H7 (cell line): ENCODE results near the gene CLIP1. TPM values are rescaled to one million over a fixed set of nuclear protein-coding genes. Genes with fewer than 3 reads are reported as not detected.

Source experiments
- DNase-seq: peaks from one replicate; pipeline ENCODE4 v3.0.0; 2012
- H3K27me3 ChIP-seq: 2 replicates; pipeline ENCODE4 v1.6.0; 2011; ENCODE audit warnings: mild to moderate bottlenecking, low read length; ENCODE audit not compliant: control insufficient read depth, insufficient read depth
- H3K36me3 ChIP-seq: replicated peaks from 2 replicates; pipeline ENCODE4 v1.5.1; 2011; ENCODE audit warnings: low read length; ENCODE audit not compliant: control insufficient read depth, insufficient read depth
- H3K4me3 ChIP-seq: 2 replicates; pipeline ENCODE4 v1.5.1; 2011; ENCODE audit warnings: low read depth, mild to moderate bottlenecking, control low read depth, low read length, moderate library complexity; ENCODE audit not compliant: insufficient read depth
- total RNA-seq: library from RNA; depleted of rRNA; stranded (reverse); fragments of >200 nt; shearing (Covaris generic); gene quantifications from 2 replicates; pipeline ENCODE4 v1.2.3, GENCODE V29; 2014; rRNA removed

Gene CLIP1
- total RNA-seq, 1 experiment from 2014 or later, result 21.7 TPM

DNA sequence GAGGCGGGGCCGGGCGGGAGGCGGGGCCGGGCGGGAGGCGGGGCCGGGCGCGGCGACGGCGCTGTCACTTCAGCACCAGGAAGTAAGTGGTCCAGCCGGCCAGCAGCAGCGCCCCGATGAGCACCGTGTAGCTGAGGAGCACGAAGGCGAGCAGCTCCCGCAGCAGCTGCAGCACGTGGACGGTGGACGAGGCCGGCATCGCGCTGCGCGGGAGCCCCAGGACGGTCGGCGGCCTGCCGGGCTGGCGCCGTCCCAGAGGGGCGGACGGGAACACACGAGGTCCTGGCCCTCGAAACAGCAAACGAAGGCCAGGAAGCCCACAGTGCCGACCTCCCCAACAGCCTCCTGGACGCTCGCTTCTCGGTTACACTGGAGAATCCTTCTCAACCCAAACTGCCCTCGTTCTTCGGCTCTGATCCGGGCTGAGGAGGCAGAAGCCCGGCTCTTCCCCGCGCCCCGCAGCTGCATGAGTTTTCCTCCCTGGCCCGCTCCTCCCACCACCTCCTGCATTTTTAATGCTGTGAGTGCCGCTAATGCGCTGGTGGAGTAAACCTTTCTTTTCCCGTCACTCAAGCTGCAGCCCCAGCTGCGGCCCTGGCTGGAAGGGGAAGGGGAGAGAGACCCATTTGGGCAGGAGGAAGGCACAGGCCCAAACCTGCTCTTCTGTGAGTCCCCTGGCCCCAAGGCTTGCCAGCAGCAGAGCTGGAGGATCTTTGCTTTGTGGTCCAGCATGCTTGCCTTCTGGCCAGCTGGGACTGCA, 195.9 kb downstream of the CLIP1 start:
- no peak for DNase-seq
- peaks cover 5% of the 10 kb centered on the region for H3K36me3 ChIP-seq
- H3K27me3 ChIP-seq, result no peaks in the 10 kb centered on the region
- peak overlapping the region; percentile 45 for H3K4me3 ChIP-seq

DNA sequence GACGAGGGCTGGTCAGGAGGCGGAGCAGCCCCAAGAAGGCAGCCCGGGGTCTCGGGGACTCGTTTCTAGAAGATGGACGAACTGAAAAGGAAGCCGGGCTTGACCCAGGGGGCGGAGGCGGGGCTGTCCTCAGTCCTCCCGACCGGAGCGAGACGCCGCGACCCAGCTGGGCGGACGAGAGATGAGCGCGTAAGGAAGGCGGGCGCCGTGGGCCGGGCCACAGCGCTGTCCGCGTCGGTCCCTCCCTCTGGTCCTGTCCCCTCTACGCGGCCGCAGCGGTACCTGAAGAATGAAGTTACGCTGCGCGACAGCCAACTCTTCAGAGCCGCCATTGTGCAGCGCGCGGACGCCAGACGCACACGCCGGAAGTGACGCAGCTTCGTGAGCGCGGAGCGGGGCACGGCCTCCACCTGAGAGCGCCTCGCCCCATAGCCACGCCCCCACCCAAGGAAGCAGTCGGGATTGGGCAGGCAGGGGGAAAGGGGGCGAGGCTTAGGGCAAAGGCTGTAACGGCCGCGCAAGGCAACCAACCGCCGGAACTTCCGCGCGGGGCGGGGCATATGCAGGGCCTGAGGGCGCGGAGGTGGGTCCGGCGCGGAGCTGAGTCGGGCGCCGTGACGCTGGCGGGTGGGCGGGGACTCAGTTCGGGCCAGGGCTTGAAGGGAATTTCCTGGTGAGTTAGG, 196.6 kb downstream of the CLIP1 start, which contains the start of gene DIABLO:
Gene DIABLO (minus strand): TSS at position 370 of the 683 bp plus-strand sequence. CDS start 38 bp downstream, at position 332.
- peak within 1 kb of the TSS; percentile 96 for H3K4me3 ChIP-seq
- H3K27me3 ChIP-seq, result no peaks in the 10 kb centered on the region
- DNase-seq, result peak; percentile 99
- peaks cover 10% of the 10 kb centered on the region for H3K36me3 ChIP-seq

Other genes starting within 250 kb of the CLIP1 start
- gene IL31, start 248.4 kb downstream of the CLIP1 start, total RNA-seq, result not detected in 2 replicates
- 0.22 TPM in 1 of 2 replicates, not detected in the other for gene LRRC43, start 239.5 kb downstream of the CLIP1 start, total RNA-seq
- 0.45 and 0.63 TPM in 2 replicates for gene B3GNT4, start 219.0 kb downstream of the CLIP1 start, total RNA-seq
- gene DIABLO, start 196.6 kb downstream of the CLIP1 start, total RNA-seq, result 58.2 and 60.3 TPM in 2 replicates
- 38.3 and 50.1 TPM in 2 replicates for gene VPS33A, start 156.2 kb downstream of the CLIP1 start, total RNA-seq
- gene ZCCHC8, start 78.3 kb upstream of the CLIP1 start, total RNA-seq, result 28.0 and 30.5 TPM in 2 replicates
- 54.4 and 69.8 TPM in 2 replicates for gene RSRC2, start 104.3 kb upstream of the CLIP1 start, total RNA-seq
- 64.5 and 117 TPM in 2 replicates for gene KNTC1, start 104.6 kb upstream of the CLIP1 start, total RNA-seq